DND-41 (cell line): Measurements from ENCODE around the gene EML6.
"Not testable (repeated sequence)": the region's sequence is repeated elsewhere in the genome, so short reads cannot be mapped to it uniquely, and the experiment has no call there.

ENCODE experiments used
- ATAC-seq: fragments of 200-7000 bp; cut with Tn5 transposase; 3 replicates; pipeline ENCODE4 v1.9.1; 2021; ENCODE audit warnings: low read depth; ENCODE audit not compliant: insufficient read depth
- DNase-seq: peaks from one replicate; pipeline ENCODE4 v3.0.0-alpha.2; 2020
- H2AFZ ChIP-seq: 2 replicates; pipeline ENCODE4 v1.6.0; 2012; ENCODE audit warnings: low read depth, low read length
- H3K27ac ChIP-seq: 2 replicates; pipeline ENCODE4 v1.5.1; 2012; ENCODE audit warnings: low read length, inconsistent platforms
- H3K27me3 ChIP-seq: fragments of 200-600 bp; sonication (generic); 2 replicates; pipeline ENCODE4 v1.6.0; 2012; ENCODE audit warnings: low read length, mild to moderate bottlenecking, inconsistent platforms; ENCODE audit not compliant: insufficient read depth, poor library complexity
- H3K36me3 ChIP-seq: 2 replicates; pipeline ENCODE4 v1.5.1; 2012; ENCODE audit warnings: low read length, inconsistent platforms; ENCODE audit not compliant: insufficient read depth
- H3K4me1 ChIP-seq: 2 replicates; pipeline ENCODE4 v1.5.1; 2012; ENCODE audit warnings: mild to moderate bottlenecking, low read length; ENCODE audit not compliant: insufficient read depth
- H3K4me2 ChIP-seq: 2 replicates; pipeline ENCODE4 v1.6.0; 2012; ENCODE audit warnings: mild to moderate bottlenecking, moderate library complexity, low read length, inconsistent platforms; ENCODE audit not compliant: insufficient read depth
- H3K4me3 ChIP-seq, 2 experiments: fragments of 200-600 bp in 1 of 2; shearing (Covaris generic) in 1 of 2; 2 replicates each; pipeline ENCODE4 v1.5.1; 2012 to 2016; ENCODE audit warnings: inconsistent platforms in 2 of 2, low read length in 2 of 2, mild to moderate bottlenecking in 2 of 2, low read depth in 1 of 2, moderate library complexity in 1 of 2
- H3K79me2 ChIP-seq: 2 replicates; pipeline ENCODE4 v1.6.0; 2012; ENCODE audit warnings: low read length, inconsistent platforms; ENCODE audit not compliant: insufficient read depth
- H3K9ac ChIP-seq: 2 replicates; pipeline ENCODE4 v1.6.0; 2012; ENCODE audit warnings: low read depth, mild to moderate bottlenecking, inconsistent platforms, low read length, moderate library complexity
- H3K9me3 ChIP-seq: 2 replicates; pipeline ENCODE4 v1.5.1; 2012; ENCODE audit warnings: low read length, moderate library complexity, mild to moderate bottlenecking, inconsistent platforms; ENCODE audit not compliant: insufficient read depth, severe bottlenecking
- H4K20me1 ChIP-seq: 2 replicates; pipeline ENCODE4 v1.6.0; 2012; ENCODE audit warnings: low read length; ENCODE audit not compliant: insufficient read depth
- EZH2 ChIP-seq: IDR thresholded peaks from 3 replicates; pipeline ENCODE4 v1.6.1; 2012; ENCODE audit warnings: borderline replicate concordance, low read depth, mild to moderate bottlenecking, moderate library complexity, low read length, inconsistent platforms; ENCODE audit not compliant: severe bottlenecking
- TF ChIP-seq, protein P1 (sequence below): IDR thresholded peaks from 2 replicates; pipeline ENCODE4 v1.5.1; 2012; ENCODE audit warnings: borderline replicate concordance, low read length, moderate library complexity, mild to moderate bottlenecking; ENCODE audit not compliant: poor library complexity, severe bottlenecking; ENCODE audit errors: extremely low read depth

Gene EML6

DNA sequence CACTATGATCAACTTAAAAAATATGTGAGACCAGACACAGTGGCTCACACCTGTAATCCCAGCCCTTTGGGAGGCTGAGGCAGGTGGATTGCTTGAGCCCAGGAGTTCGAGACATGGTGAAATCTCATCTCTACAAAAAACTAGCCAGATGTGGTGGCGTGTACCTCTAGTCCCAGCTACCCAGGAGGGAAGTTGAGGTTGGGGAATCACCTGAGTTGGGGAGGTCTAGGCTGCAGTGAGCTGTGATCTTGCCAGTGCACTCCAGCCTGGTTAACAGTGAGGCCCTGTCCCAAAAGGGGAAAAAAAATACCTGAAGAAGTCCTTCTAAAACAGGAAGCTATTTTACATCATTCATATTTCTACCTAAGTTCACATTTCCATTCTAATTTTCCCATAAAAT is 144.0 kb downstream of the EML6 start:
- Histone ChIP-seq H3K9me3 (no peaks in the 10 kb centered on the region), H3K36me3 (no peaks in the 10 kb centered on the region), H2AFZ (no peak overlapping the region), H3K4me3 (no peak overlapping the region), H3K27me3 (no peaks in the 10 kb centered on the region), H3K27ac (no peak overlapping the region), H3K4me2 (no peak overlapping the region), H3K4me1 (no peaks in the 10 kb centered on the region; the same call in 1 of the 2 replicates), H4K20me1 (no peaks in the 10 kb centered on the region), H3K79me2 (no peaks in the 10 kb centered on the region), H3K9ac (no peak overlapping the region)
- ATAC-seq (no peak), DNase-seq (no peak)
- TF ChIP-seq, protein P1, sequence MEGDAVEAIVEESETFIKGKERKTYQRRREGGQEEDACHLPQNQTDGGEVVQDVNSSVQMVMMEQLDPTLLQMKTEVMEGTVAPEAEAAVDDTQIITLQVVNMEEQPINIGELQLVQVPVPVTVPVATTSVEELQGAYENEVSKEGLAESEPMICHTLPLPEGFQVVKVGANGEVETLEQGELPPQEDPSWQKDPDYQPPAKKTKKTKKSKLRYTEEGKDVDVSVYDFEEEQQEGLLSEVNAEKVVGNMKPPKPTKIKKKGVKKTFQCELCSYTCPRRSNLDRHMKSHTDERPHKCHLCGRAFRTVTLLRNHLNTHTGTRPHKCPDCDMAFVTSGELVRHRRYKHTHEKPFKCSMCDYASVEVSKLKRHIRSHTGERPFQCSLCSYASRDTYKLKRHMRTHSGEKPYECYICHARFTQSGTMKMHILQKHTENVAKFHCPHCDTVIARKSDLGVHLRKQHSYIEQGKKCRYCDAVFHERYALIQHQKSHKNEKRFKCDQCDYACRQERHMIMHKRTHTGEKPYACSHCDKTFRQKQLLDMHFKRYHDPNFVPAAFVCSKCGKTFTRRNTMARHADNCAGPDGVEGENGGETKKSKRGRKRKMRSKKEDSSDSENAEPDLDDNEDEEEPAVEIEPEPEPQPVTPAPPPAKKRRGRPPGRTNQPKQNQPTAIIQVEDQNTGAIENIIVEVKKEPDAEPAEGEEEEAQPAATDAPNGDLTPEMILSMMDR, result no peak
- no peak for TF ChIP-seq EZH2

DNA sequence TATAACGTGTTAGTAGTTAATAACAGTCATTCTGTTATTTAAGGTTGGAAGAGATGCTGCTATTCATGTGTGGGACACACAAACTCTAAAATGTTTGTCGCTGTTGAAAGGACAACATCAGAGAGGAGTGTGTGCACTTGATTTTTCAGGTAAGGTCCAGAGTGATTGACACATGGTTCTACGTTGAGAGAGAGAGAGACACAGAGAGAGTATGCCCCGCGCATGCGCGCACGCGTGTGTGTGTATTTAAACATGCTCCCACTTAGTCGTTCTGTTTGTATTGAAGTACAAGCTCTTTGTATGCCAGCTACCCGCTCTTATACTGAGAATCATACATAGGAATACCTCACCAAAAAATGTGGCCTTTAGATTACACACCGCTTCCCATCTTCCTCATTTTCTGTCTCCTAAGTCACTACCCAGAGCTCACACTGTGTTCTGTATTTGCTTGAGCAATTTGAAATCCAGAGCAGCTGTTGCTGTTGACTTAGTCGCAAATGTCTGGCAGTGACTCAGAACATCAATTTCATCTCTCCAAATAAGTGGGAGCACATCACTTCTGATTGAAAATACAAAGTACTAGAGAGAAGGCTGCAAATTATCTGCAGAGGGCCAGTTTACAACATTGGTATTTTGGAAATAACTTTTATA is 148.1 kb downstream of the EML6 start:
- ATAC-seq (no peak), DNase-seq (no peak)
- Histone ChIP-seq H4K20me1 (no peaks in the 10 kb centered on the region), H3K4me1 (no peaks in the 10 kb centered on the region; the same call in 1 of the 2 replicates), H2AFZ (no peak overlapping the region), H3K4me3 (no peak overlapping the region), H3K27me3 (no peaks in the 10 kb centered on the region), H3K9ac (no peak overlapping the region), H3K79me2 (no peaks in the 10 kb centered on the region), H3K36me3 (no peaks in the 10 kb centered on the region), H3K9me3 (no peaks in the 10 kb centered on the region), H3K27ac (no peak overlapping the region), H3K4me2 (no peak overlapping the region)
- TF ChIP-seq EZH2, result no peak
- TF ChIP-seq, protein P1, result no peak

DNA sequence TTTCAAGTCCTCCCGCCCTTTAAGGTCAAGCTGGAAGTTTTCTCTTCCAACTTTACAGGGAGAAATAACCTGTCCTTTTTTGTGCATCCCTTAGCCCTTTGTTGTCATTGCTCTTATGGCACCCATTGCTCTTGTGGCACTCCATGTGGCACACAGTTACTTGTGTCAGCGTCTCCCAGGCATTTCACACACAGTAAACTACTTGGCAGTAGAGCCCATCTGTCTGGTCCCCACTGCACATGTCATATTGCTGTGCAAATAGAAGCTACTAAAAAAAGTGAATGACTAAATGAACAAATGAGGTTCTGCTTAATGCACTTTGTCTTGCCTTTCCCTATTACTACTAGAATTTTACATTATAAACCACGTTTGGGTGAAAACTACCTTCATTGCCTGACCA is 149.3 kb downstream of the EML6 start:
- H3K27me3 ChIP-seq, result no peaks in the 10 kb centered on the region

DNA sequence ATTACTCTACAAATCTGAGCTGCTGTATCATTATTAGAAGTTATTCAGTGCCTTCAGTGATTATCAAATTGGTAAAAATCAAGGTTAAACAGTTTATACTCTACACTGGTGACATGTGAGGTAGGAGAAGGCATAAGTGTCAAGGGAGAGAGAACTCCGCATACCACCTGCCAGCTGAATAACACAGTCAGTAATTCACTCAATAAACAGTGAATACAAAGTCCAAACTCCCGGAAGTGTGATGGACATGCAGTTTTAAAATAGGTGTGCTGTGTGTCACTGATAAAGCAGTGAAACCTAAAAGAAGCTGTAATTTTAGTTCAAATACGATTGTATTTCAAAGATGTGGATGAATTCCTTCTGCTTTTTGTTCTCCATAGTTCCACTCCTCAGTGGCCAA is 149.8 kb downstream of the EML6 start:
- not testable (repeated sequence) for H3K4me2 ChIP-seq, ATAC-seq, H3K9me3 ChIP-seq, H3K4me1 ChIP-seq, H3K79me2 ChIP-seq, H3K9ac ChIP-seq, H4K20me1 ChIP-seq, H2AFZ ChIP-seq, H3K36me3 ChIP-seq, H3K4me3 ChIP-seq, H3K27ac ChIP-seq, DNase-seq, H3K27me3 ChIP-seq

More for the DNA sequence above, 149.3 kb downstream of the EML6 start:
- ATAC-seq (no peak), DNase-seq (no peak)
- no peaks in the 10 kb centered on the region for H4K20me1 ChIP-seq
- H3K9me3 ChIP-seq, result no peaks in the 10 kb centered on the region
- H3K36me3 ChIP-seq, result no peaks in the 10 kb centered on the region
- H3K4me2 ChIP-seq, result no peak overlapping the region
- no peak overlapping the region for H3K9ac ChIP-seq
- no peak overlapping the region for H2AFZ ChIP-seq
- H3K79me2 ChIP-seq, result no peaks in the 10 kb centered on the region
- H3K4me1 ChIP-seq, result no peaks in the 10 kb centered on the region
- TF ChIP-seq EZH2, result no peak
- TF ChIP-seq, protein P1, result no peak
- H3K4me3 ChIP-seq, result no peak overlapping the region
- no peak overlapping the region for H3K27ac ChIP-seq
